Right cardiac atrium (tissue), 5 donors: ENCODE results near the gene ITGAX. TPM values are rescaled to one million over a fixed set of nuclear protein-coding genes. Genes with fewer than 3 reads are reported as not detected.

ENCODE experiments used
- ATAC-seq, 2 donors: fragments of 200-7000 bp; cut with Tn5 transposase; one replicate each; pipeline versions ENCODE4 v1.8.0 to v1.9.1; 2020; ENCODE audit warnings: moderate library complexity in 2 of 2, mild to moderate bottlenecking in 1 of 2
- DNase-seq, 3 donors: peaks; one replicate each; pipeline ENCODE4 v3.0.0-alpha.2; 2020
- H3K27ac ChIP-seq: one replicate; pipeline ENCODE4 v1.5.1; 2013; ENCODE audit warnings: mild to moderate bottlenecking, low read length, control low read depth, moderate library complexity
- H3K27me3 ChIP-seq: one replicate; pipeline ENCODE4 v1.6.1; 2013; ENCODE audit not compliant: control insufficient read depth, insufficient read depth
- H3K4me1 ChIP-seq: one replicate; pipeline ENCODE4 v1.6.1; 2013; ENCODE audit warnings: low read length; ENCODE audit not compliant: control insufficient read depth, insufficient read depth
- H3K4me3 ChIP-seq: one replicate; pipeline ENCODE4 v1.5.1; 2013; ENCODE audit warnings: low read length, control low read depth
- H3K9me3 ChIP-seq: one replicate; pipeline ENCODE4 v1.6.1; 2013; ENCODE audit warnings: low read length; ENCODE audit not compliant: control insufficient read depth
- WGBS: extraction: QIAGEN DNeasy Blood & Tissue Kit; methylation state at CpG from one replicate; pipeline ENCODE4 v1.1.7; 2013; 5-methylcytosine and 5-hydroxymethylcytosine counted together
- intact Hi-C, 4 donors: fragments of 100-400 bp; cut with DNase I; formaldehyde crosslinking; loops; one replicate each; pipeline versions ENCODE4 v1.11.0 to v1.14.0; 2022 to 2023
- polyA plus RNA-seq: library from polyadenylated mRNA; stranded (reverse); fragments of 200-250 nt; gene quantifications from one replicate; pipeline ENCODE4 v1.2.3, GENCODE V29; 2013
- total RNA-seq, 4 donors: library from RNA; stranded (reverse); fragmentation: NEBNext Ultra II Directional; extraction: Animal tissue kit (Norgen Biotek cat#: 25700); gene quantifications; one replicate each; pipeline ENCODE4 v1.2.1, GENCODE V29; 2021
- donor health status: healthy with polysubstance abuse.
- donor health status: DM: no; HTN: yes; CAD: no.
- donor health status: DM: no; HTN: no; CAD: no.
- donor health status: DM: no; HTN: yes; CAD: no; lungs with severe emphysema.
- donor health status: DM: yes; HTN: yes; CAD: no.

Gene ITGAX
- total and polyA plus RNA-seq, 5 donors: 1.1 to 2.1 (median 1.8) TPM

- ATAC-seq (peak in 1 of 2 donors; percentile 22), DNase-seq (no peak)
- H3K27ac ChIP-seq: no peak overlapping the region
Measured at GRCh38 chr16:31350275-31351005, 4.5 kb upstream of the ITGAX start.

GRCh38 chr16:31351246-31351941 is 3.6 kb upstream of the ITGAX start:
- no peak for DNase-seq
- Histone ChIP-seq H3K4me3 (no peak overlapping the region), H3K27ac (no peak overlapping the region), H3K4me1 (no peaks in the 10 kb centered on the region), H3K9me3 (no peaks in the 10 kb centered on the region), H3K27me3 (no peaks in the 10 kb centered on the region)
- 73% methylated on average over 19 of the region's 19 CpGs for WGBS
- ATAC-seq: no peak
- intact Hi-C loops: no loop called here

More at GRCh38 chr16:31350275-31351005, 4.5 kb upstream of the ITGAX start:
- Histone ChIP-seq H3K9me3 (no peaks in the 10 kb centered on the region), H3K4me3 (no peak overlapping the region), H3K4me1 (no peaks in the 10 kb centered on the region), H3K27me3 (no peaks in the 10 kb centered on the region)
- 76% methylated on average over 12 of the region's 12 CpGs for WGBS
- intact Hi-C loops: no loop called here

- WGBS: 36% methylated on average over 6 of the region's 6 CpGs
- intact Hi-C loops: no loop called here
- Histone ChIP-seq H3K4me3 (no peak overlapping the region), H3K4me1 (no peaks in the 10 kb centered on the region), H3K9me3 (no peaks in the 10 kb centered on the region), H3K27ac (no peak overlapping the region), H3K27me3 (no peaks in the 10 kb centered on the region)
- ATAC-seq (peak in 1 of 2 donors; percentile 35), DNase-seq (no peak)
Measured at GRCh38 chr16:31351942-31352325, 3.0 kb upstream of the ITGAX start.

- no peaks in the 10 kb centered on the region for H3K27me3 ChIP-seq
- no peaks in the 10 kb centered on the region for H3K4me1 ChIP-seq
- WGBS: 82% methylated on average over 22 of the region's 22 CpGs
- DNase-seq (no peak), ATAC-seq (peak; percentile 27 to 55)
- intact Hi-C loops: no loop called here
- no peak overlapping the region for H3K4me3 ChIP-seq
- no peaks in the 10 kb centered on the region for H3K9me3 ChIP-seq
- no peak overlapping the region for H3K27ac ChIP-seq
Measured at GRCh38 chr16:31352376-31353115, 2.4 kb upstream of the ITGAX start.

- DNase-seq: no peak
- Histone ChIP-seq H3K4me3 (no peak overlapping the region), H3K4me1 (no peaks in the 10 kb centered on the region), H3K27ac (no peak overlapping the region), H3K27me3 (no peaks in the 10 kb centered on the region), H3K9me3 (no peaks in the 10 kb centered on the region)
- WGBS: 76% methylated on average over 14 of the region's 14 CpGs
- intact Hi-C loops: no loop called here
- ATAC-seq: no peak
Measured at GRCh38 chr16:31355431-31356100, 590 bp downstream of the ITGAX start.

- Histone ChIP-seq H3K27ac (no peak overlapping the region), H3K9me3 (no peaks in the 10 kb centered on the region), H3K4me1 (no peaks in the 10 kb centered on the region), H3K27me3 (no peaks in the 10 kb centered on the region), H3K4me3 (no peak overlapping the region)
- WGBS: 58% methylated on average over 28 of the region's 28 CpGs
- DNase-seq: no peak
- intact Hi-C loops: no loop called here
- ATAC-seq: no peak
Measured at GRCh38 chr16:31356566-31357323, 1.8 kb downstream of the ITGAX start.

GRCh38 chr16:31357324-31358109 is 2.5 kb downstream of the ITGAX start:
- no peak overlapping the region for H3K4me3 ChIP-seq
- no peaks in the 10 kb centered on the region for H3K4me1 ChIP-seq
- ATAC-seq (peak; percentile 18 to 50), DNase-seq (no peak)
- H3K9me3 ChIP-seq: no peaks in the 10 kb centered on the region
- H3K27ac ChIP-seq: no peak overlapping the region
- H3K27me3 ChIP-seq: no peaks in the 10 kb centered on the region
- intact Hi-C loops: no loop called here
- WGBS: 63% methylated on average over 18 of the region's 18 CpGs

GRCh38 chr16:31360251-31360650 is 5.3 kb downstream of the ITGAX start:
- intact Hi-C loops: no loop called here
- no peaks in the 10 kb centered on the region for H3K9me3 ChIP-seq
- H3K4me1 ChIP-seq: no peaks in the 10 kb centered on the region
- 76% methylated on average over 7 of the region's 7 CpGs for WGBS
- no peak for ATAC-seq
- H3K27ac ChIP-seq: no peak overlapping the region
- H3K27me3 ChIP-seq: no peaks in the 10 kb centered on the region
- H3K4me3 ChIP-seq: no peak overlapping the region
- DNase-seq: no peak

- 73% methylated on average over 28 of the region's 28 CpGs for WGBS
- intact Hi-C loops: no loop called here
- ATAC-seq: no peak
- Histone ChIP-seq H3K27me3 (no peaks in the 10 kb centered on the region), H3K9me3 (no peaks in the 10 kb centered on the region), H3K4me3 (no peak overlapping the region), H3K4me1 (no peaks in the 10 kb centered on the region), H3K27ac (no peak overlapping the region)
- DNase-seq: no peak
Measured at GRCh38 chr16:31361201-31362110, 6.5 kb downstream of the ITGAX start.
